KBM-7 (cell line): ENCODE measurements around the gene RBPJL.
"Not testable (repeated sequence)": the region's sequence is repeated elsewhere in the genome, so short reads cannot be mapped to it uniquely, and the experiment has no call there.

Source experiments
- DNase-seq: peaks from one replicate; pipeline ENCODE4 v3.0.0-alpha.2; 2015
- in situ Hi-C: fragments of 300-500 bp; cut with MboI; formaldehyde crosslinking; loops from 2 replicates; pipeline ENCODE4 v1.14.3; 2020; ENCODE audit warnings: low sequenced_read_pairs, low pct_unique_long_range_greater_than_20kb, mixed read lengths

Gene RBPJL

GRCh38 chr20:45350795-45351194 lies 44.2 kb downstream of the RBPJL start:
- in situ Hi-C loops, DNase-seq: not testable (repeated sequence)

DNA sequence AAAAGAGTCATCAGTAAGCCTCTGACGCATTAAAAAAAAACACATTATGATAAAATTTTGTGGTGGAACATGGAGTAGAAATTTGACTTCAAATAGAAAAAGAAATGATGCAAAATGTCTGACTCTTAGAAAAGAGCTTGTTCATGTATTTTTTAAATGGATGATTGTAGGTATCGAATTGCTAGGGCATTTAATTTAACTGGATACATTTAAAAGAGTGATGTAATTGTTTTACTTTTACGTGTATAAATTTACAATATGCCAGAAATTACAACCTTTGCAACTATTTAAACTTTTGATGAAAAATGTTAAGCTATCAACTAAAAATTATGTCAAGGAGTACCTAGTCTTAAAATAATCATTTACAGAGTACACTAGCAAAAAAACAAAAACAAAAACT lies 46.1 kb downstream of the RBPJL start:
- in situ Hi-C loops = no loop called here
- DNase-seq = no peak

- no peak for DNase-seq
- in situ Hi-C loops = no loop called here
Measured at GRCh38 chr20:45353746-45354145, 47.1 kb downstream of the RBPJL start.

DNA sequence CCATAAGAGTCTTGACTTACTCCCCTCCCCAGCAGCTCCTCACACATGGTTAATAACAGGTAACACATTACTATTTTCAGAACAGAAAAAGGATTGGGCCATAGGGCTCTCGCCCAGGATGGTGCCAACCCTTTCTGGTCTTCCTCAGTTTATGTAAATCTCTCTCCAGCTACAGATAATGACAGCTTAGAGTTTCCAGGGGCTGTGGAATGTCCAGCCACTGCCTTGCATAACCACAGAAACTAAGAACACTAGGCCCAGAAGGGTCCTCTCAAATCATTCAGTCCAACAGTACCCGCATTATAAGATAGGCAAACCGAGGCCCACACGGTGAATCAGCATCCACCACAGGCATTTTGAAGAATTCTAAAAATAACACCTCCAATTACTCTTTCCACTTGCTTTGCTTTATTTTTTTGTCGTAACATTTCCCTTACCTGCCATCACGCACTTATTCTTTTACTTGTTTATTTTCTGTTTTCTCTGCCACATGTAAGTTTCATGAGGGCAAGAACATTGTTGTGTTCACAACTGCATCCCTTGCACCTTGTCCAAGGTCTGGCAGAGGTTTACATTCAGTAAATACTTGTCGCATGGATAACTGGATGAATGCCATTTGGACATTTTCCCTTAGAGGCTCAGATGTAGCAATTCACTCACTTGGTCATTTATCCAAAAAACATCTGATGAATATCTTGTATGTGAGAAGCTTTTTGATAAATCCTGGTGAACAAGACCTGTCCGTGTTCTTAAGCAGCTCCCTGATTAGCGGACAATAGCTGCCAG lies 48.0 kb downstream of the RBPJL start:
- in situ Hi-C loops = no loop called here
- DNase-seq = no peak

DNA sequence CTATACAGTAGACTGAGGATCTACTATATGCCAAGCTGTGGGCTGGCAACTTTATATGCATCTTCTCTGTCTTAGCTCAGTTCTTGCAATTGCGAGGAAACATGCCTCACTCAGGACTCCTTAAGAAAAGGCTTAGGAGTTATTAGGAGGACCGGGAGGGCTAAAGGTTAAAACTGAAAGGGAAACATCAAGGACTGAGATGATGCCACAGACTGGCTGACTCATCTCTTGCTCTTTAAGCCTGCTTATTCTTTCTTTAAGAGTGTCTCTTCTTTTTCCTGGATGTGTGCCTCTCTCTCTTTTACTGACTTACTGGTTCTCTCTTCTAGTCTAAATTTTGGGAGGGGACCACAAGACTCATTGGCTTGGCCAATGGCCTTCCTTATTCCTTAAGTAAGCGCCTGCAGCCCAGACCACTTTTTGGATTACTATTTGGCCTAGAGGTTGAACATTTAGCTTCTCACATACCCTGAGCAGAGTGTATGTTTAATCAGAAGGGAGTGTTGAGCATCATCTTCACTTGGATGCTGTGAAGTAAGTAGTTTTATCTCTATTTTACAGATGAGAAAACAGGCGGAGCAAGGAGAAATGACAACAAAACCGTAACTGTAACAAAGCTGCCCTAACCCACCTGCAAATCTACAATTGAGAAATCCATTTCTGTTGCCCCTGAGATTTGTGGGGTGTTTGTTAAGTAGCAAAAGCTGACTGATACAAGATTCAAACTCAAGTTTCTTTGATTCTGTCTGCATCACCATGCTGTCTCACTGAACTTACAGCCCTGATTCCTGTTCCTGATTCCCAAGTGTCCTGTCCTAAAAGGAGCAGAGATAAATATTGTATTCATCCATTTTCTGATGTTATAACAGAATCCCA lies 48.8 kb downstream of the RBPJL start:
- no peak for DNase-seq
- in situ Hi-C loops = no loop called here

GRCh38 chr20:45358282-45359068 lies 51.8 kb downstream of the RBPJL start:
- in situ Hi-C loops = no loop called here
- DNase-seq = peak; percentile 46

- in situ Hi-C loops = no loop called here
- DNase-seq = no peak
Measured at GRCh38 chr20:45359069-45359405, 52.4 kb downstream of the RBPJL start.

DNA sequence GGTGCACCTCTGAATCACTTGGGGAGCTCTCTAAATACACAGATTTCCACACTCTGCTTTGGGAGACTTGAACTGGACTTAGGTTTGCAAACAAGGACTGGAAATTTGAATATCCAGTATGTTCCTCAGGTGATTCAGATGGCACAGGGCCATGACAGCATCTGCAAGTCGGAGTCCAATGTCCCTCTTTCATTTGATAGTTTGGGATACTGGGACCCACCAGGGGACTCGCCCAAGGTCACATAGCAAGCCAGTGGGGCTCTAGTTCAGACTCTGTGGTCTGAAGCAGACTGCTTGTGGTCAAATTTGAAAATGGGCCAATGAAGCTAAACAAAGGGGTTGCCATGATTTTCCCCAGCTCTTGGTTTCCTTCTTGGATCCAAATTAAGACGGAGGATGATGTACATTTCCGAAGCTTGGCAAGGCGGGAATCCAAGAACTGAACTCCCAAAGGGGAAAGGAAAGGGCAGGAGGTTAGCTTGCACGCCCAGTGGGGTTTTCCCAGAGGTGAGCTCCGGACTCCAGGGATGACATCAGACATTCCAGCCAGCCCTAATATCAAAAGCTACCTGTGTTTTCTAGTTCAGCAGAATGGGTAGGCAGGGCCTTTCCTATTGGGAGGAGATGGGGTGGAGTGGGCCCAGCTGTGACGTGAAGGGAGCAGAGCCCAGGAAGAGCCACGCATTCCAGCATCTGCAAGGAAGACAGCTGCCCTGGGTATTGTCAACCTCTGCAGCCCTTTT lies 52.9 kb downstream of the RBPJL start:
- in situ Hi-C loops = no loop called here
- DNase-seq = no peak

DNA sequence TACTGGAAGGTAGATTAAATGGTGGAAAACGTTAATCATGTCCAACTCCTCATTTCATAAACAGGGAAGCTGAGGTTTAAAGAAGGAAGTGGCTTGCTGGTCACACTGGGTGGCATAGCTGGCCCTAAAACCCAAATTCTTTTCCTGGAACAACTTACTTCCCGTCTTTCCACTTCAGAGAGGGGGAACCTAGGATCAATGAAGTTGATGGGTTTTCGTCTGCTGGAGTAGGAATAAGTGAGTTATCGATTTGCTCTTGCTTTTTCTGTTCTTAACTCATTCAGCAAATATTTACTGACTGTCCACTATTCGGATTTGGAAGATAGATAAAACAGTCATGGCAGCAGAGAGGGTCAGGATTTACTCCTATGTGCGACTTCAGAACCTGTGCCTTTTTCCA lies 55.2 kb downstream of the RBPJL start:
- DNase-seq = peak; percentile 36
- in situ Hi-C loops = no loop called here

- in situ Hi-C loops = no loop called here
- DNase-seq = peak; percentile 99
Measured at GRCh38 chr20:45362804-45363610, 56.4 kb downstream of the RBPJL start, which contains the start of gene SYS1. SYS1 (plus strand) TSS chr20:45363156; CDS start chr20:45363532, 376 bp downstream.

DNA sequence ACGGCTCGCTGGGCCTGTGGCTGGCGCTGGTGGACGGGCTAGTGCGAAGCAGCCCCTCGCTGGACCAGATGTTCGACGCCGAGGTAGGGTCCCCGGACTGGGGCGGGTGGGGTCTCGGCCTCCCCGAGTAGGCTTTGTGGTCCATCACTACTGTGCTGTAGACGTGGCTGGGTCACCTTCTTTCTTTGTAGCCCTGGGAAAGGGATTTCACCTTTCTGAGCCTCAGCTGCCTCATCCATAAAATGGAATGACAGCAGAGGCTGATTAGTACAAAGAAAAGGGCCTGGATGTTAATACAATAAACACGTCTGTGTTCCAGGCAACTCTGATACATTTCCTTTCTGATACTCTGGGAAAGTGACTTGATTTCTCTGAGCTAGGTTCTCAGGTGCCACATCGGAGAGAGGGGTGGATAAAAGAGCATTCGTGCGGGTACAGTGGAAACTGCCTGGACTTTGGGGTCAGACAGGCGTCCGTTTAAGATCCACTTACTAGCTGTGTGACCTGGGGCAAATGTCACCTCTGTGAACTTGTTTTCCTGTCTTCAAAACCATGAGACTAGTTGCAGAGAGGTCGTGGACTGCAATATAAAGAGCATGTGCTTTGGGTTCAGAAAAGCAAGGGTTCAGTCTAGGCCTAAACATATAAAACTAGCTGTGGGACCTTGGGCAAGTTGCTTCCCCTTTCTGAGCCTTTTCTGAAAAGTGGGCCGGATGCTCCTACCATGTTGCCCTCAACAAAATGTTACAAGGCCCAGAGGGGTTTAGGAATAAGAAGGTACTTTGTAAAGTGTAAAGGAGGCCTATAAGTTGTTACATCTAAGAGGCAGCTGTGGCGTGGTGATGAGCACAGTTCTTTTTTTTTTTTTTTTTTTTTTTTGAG lies 57.2 kb downstream of the RBPJL start:
- no peak for DNase-seq
- in situ Hi-C loops = no loop called here

GRCh38 chr20:45365444-45365970 lies 58.9 kb downstream of the RBPJL start:
- in situ Hi-C loops = no loop called here
- DNase-seq = no peak

- DNase-seq = no peak
- in situ Hi-C loops = no loop called here
Measured at GRCh38 chr20:45366192-45366591, 59.6 kb downstream of the RBPJL start.

GRCh38 chr20:45366631-45367030 lies 60.0 kb downstream of the RBPJL start:
- no peak for DNase-seq

GRCh38 chr20:45367126-45367525 lies 60.5 kb downstream of the RBPJL start:
- no peak for DNase-seq
- in situ Hi-C loops = no loop called here

More at GRCh38 chr20:45366631-45367030, 60.0 kb downstream of the RBPJL start:
- in situ Hi-C loops = no loop called here
